H9 (cell line): ENCODE measurements around the gene RTF2. TPM values are rescaled to one million over a fixed set of nuclear protein-coding genes. Genes with fewer than 3 reads are reported as not detected.

Experiments
- DNase-seq: peaks from one replicate; pipeline ENCODE4 v3.0.0-alpha.2; 2017
- H2AFZ ChIP-seq: one replicate; pipeline ENCODE4 v1.6.1; 2013; ENCODE audit warnings: mild to moderate bottlenecking, low read length, control low read depth, moderate library complexity
- H2AK5ac ChIP-seq: 2 replicates; pipeline ENCODE4 v1.6.1; 2013; ENCODE audit warnings: low read length, control low read depth, mixed read lengths; ENCODE audit not compliant: insufficient read length
- H2BK120ac ChIP-seq: one replicate; pipeline ENCODE4 v1.6.1; 2013; ENCODE audit warnings: low read depth, mild to moderate bottlenecking, low read length, control low read depth, inconsistent platforms; ENCODE audit not compliant: poor library complexity, severe bottlenecking
- H2BK12ac ChIP-seq: 2 replicates; pipeline ENCODE4 v1.6.1; 2013; ENCODE audit warnings: low read length, control low read depth, mixed read lengths, low read depth; ENCODE audit not compliant: insufficient read length
- H2BK15ac ChIP-seq: 2 replicates; pipeline ENCODE4 v1.6.1; 2013; ENCODE audit warnings: low read depth, low read length, control low read depth
- H2BK20ac ChIP-seq: one replicate; pipeline ENCODE4 v1.6.1; 2013; ENCODE audit warnings: low read depth, mild to moderate bottlenecking, low read length, control low read depth, inconsistent platforms; ENCODE audit not compliant: poor library complexity, severe bottlenecking
- H2BK5ac ChIP-seq: 2 replicates; pipeline ENCODE4 v1.6.1; 2013; ENCODE audit warnings: low read length, control low read depth, mixed read lengths; ENCODE audit not compliant: insufficient read length
- H3K14ac ChIP-seq: 2 replicates; pipeline ENCODE4 v1.6.1; 2013; ENCODE audit warnings: low read length, control low read depth; ENCODE audit not compliant: insufficient read depth
- H3K18ac ChIP-seq: 2 replicates; pipeline ENCODE4 v1.6.1; 2013; ENCODE audit warnings: low read depth, mild to moderate bottlenecking, mixed read lengths, low read length, control low read depth; ENCODE audit not compliant: insufficient read length
- H3K23ac ChIP-seq: 2 replicates; pipeline ENCODE4 v1.6.1; 2013; ENCODE audit warnings: low read length, control low read depth, mixed read lengths, low read depth; ENCODE audit not compliant: insufficient read length
- H3K23me2 ChIP-seq: 2 replicates; pipeline ENCODE4 v1.6.1; 2013; ENCODE audit warnings: low read depth, mild to moderate bottlenecking, mixed read lengths, low read length, control low read depth; ENCODE audit not compliant: insufficient read length, poor library complexity, severe bottlenecking
- H3K27ac ChIP-seq: 2 replicates; pipeline ENCODE4 v1.5.1; 2013; ENCODE audit warnings: low read length, control low read depth, mixed read lengths, low read depth; ENCODE audit not compliant: insufficient read length
- H3K27me3 ChIP-seq: 2 replicates; pipeline ENCODE4 v1.6.1; 2013; ENCODE audit warnings: low read length, control low read depth, inconsistent platforms; ENCODE audit not compliant: insufficient read depth
- H3K4ac ChIP-seq: 2 replicates; pipeline ENCODE4 v1.6.1; 2013; ENCODE audit warnings: low read depth, mild to moderate bottlenecking, control low read depth, inconsistent platforms, low read length, moderate library complexity
- H3K4me1 ChIP-seq: 2 replicates; pipeline ENCODE4 v1.6.1; 2013; ENCODE audit warnings: low read length, control low read depth, inconsistent platforms; ENCODE audit not compliant: insufficient read depth
- H3K4me2 ChIP-seq: 2 replicates; pipeline ENCODE4 v1.6.1; 2013; ENCODE audit warnings: low read length, control low read depth, mixed read lengths; ENCODE audit not compliant: insufficient read length, insufficient read depth
- H3K56ac ChIP-seq: 2 replicates; pipeline ENCODE4 v1.6.1; 2013; ENCODE audit warnings: low read depth, mild to moderate bottlenecking, mixed read lengths, low read length, control low read depth; ENCODE audit not compliant: insufficient read length
- H3K79me1 ChIP-seq: 2 replicates; pipeline ENCODE4 v1.6.1; 2013; ENCODE audit warnings: low read depth, mild to moderate bottlenecking, moderate library complexity, low read length, control low read depth, inconsistent platforms; ENCODE audit not compliant: insufficient read depth, poor library complexity, severe bottlenecking
- H3K79me2 ChIP-seq: 2 replicates; pipeline ENCODE4 v1.6.1; 2013; ENCODE audit warnings: low read length, control low read depth, inconsistent platforms; ENCODE audit not compliant: insufficient read depth
- H3K9ac ChIP-seq: 2 replicates; pipeline ENCODE4 v1.6.1; 2013; ENCODE audit warnings: low read length, control low read depth, mixed read lengths; ENCODE audit not compliant: insufficient read length; ENCODE audit errors: extremely low read depth
- H3K9me3 ChIP-seq: one replicate; pipeline ENCODE4 v1.6.1; 2013; ENCODE audit warnings: low read depth, low read length, inconsistent platforms; ENCODE audit not compliant: control insufficient read depth
- H3T11ph ChIP-seq: one replicate; pipeline ENCODE4 v1.6.1; 2013; ENCODE audit warnings: mild to moderate bottlenecking, low read length, control low read depth, inconsistent platforms
- H4K20me1 ChIP-seq: one replicate; pipeline ENCODE4 v1.6.1; 2013; ENCODE audit not compliant: control insufficient read depth, insufficient read length, insufficient read depth
- H4K5ac ChIP-seq: 2 replicates; pipeline ENCODE4 v1.6.1; 2013; ENCODE audit warnings: low read depth, mild to moderate bottlenecking, mixed read lengths, low read length, control low read depth; ENCODE audit not compliant: insufficient read length
- H4K8ac ChIP-seq: replicated peaks from 2 replicates; pipeline ENCODE4 v1.6.1; 2013; ENCODE audit warnings: low read length, control low read depth, mixed read lengths, low read depth; ENCODE audit not compliant: insufficient read length
- H4K91ac ChIP-seq: 2 replicates; pipeline ENCODE4 v1.6.1; 2013; ENCODE audit warnings: low read depth, mild to moderate bottlenecking, moderate library complexity, mixed read lengths, low read length, control low read depth; ENCODE audit not compliant: insufficient read length
- H3K27ac Mint-ChIP-seq, 3 experiments: 2 replicates in 2 of 3; 3 replicates in 1 of 3; pipeline ENCODE4 v1.8.0; 2020 to 2021; ENCODE audit warnings: mixed read lengths in 3 of 3, mild to moderate bottlenecking in 1 of 3, moderate library complexity in 1 of 3
- H3K27me3 Mint-ChIP-seq: 2 replicates; pipeline ENCODE4 v1.8.0; 2021; ENCODE audit warnings: low read depth, mild to moderate bottlenecking, moderate library complexity, mixed read lengths
- H3K36me3 Mint-ChIP-seq, 3 experiments: 2 replicates in 2 of 3; 3 replicates in 1 of 3; pipeline ENCODE4 v1.8.0; 2020 to 2021; ENCODE audit warnings: low read depth in 3 of 3, mixed read lengths in 3 of 3; ENCODE audit not compliant: insufficient read depth in 1 of 3
- H3K4me1 Mint-ChIP-seq, 2 experiments: 2 replicates each; pipeline ENCODE4 v1.8.0; 2020; ENCODE audit warnings: mixed read lengths in 2 of 2
- H3K4me3 Mint-ChIP-seq, 2 experiments: 2 replicates in 1 of 2; 3 replicates in 1 of 2; pipeline ENCODE4 v1.8.0; 2020 to 2021; ENCODE audit warnings: mild to moderate bottlenecking in 2 of 2, mixed read lengths in 2 of 2, moderate library complexity in 1 of 2
- H3K9me3 Mint-ChIP-seq, 2 experiments: 2 replicates in 1 of 2; 3 replicates in 1 of 2; pipeline ENCODE4 v1.8.0; 2020; ENCODE audit warnings: mild to moderate bottlenecking in 2 of 2, mixed read lengths in 2 of 2, moderate library complexity in 1 of 2
- CTCF ChIP-seq: fragments of 200-600 bp; sonication (generic); conservative IDR thresholded peaks from 3 replicates; pipeline ENCODE4 v1.8.0; 2021; ENCODE audit warnings: antibody characterized with exemption, mild to moderate bottlenecking
- WGBS: extraction: QIAGEN DNeasy Blood & Tissue Kit; methylation state at CpG from one replicate; pipeline ENCODE4 v1.1.7; 2013; ENCODE audit warnings: missing lambda C conversion rate, low lambda C conversion rate, mixed read lengths; ENCODE audit not compliant: insufficient read length; ENCODE audit errors: extremely low coverage; 5-methylcytosine and 5-hydroxymethylcytosine counted together
- total RNA-seq: library from RNA; stranded (reverse); gene quantifications from 2 replicates; pipeline ENCODE4 v1.2.1, GENCODE V29; 2021

The RTF2 gene
- total RNA-seq, 1 experiment from 2014 or later: 62.6 TPM

GRCh38 chr20:56542489-56543030 is 74.1 kb downstream of the RTF2 start:
- no peak overlapping the region for H3K27ac Mint-ChIP-seq
- Histone ChIP-seq H2BK120ac (no peak overlapping the region), H2BK20ac (no peak overlapping the region), H3K27me3 (no peaks in the 10 kb centered on the region), H3K56ac (no peak overlapping the region), H3K4ac (no peak overlapping the region), H3K9me3 (no peaks in the 10 kb centered on the region), H3K23ac (no peak overlapping the region), H4K91ac (no peak overlapping the region), H3K14ac (no peak overlapping the region), H2BK5ac (no peak overlapping the region), H2AFZ (no peak overlapping the region), H3T11ph (no peak overlapping the region), H3K27ac (no peak overlapping the region), H4K20me1 (no peaks in the 10 kb centered on the region), H2BK15ac (no peak overlapping the region), H3K18ac (no peak overlapping the region), H3K79me1 (no peaks in the 10 kb centered on the region), H2BK12ac (no peak overlapping the region), H3K79me2 (no peaks in the 10 kb centered on the region), H3K9ac (no peak overlapping the region), H3K4me2 (no peak overlapping the region), H2AK5ac (no peak overlapping the region), H3K4me1 (no peaks in the 10 kb centered on the region), H4K8ac (no peak overlapping the region), H4K5ac (no peak overlapping the region), H3K23me2 (no peaks in the 10 kb centered on the region)
- no peaks in the 10 kb centered on the region for H3K4me1 Mint-ChIP-seq
- WGBS: no CpG with 5 or more reads among the region's 9 CpGs
- H3K27me3 Mint-ChIP-seq: peaks cover 2% of the 10 kb centered on the region; the same call in 1 of the 2 replicates
- DNase-seq: no peak
- no peak for TF ChIP-seq CTCF
- H3K4me3 Mint-ChIP-seq: no peak overlapping the region
- no peaks in the 10 kb centered on the region for H3K36me3 Mint-ChIP-seq
- H3K9me3 Mint-ChIP-seq: no peaks in the 10 kb centered on the region; a peak in 2 of 5 replicates
